ENCODE measurements around the gene ZNF678.

ZNF678 gene

GRCh38 chr1:227563324-227564201 is at the start of gene ZNF678:
ZNF678 (plus strand) TSS chr1:227563556; CDS start chr1:227650992, 87,436 bp downstream.
- Histone ChIP-seq H3K4me1 (peaks cover 0 to 21% (median 8%) of the 10 kb centered on the region in 4 donors), H3K27ac (peak within 1 kb of the TSS; percentile 75 to 79), H3K4me3 (peak within 1 kb of the TSS; percentile 69 to 73), H3K36me3 (no peaks in the 10 kb centered on the region), H3K27me3 (peaks cover 0 to 24% of the 10 kb centered on the region in 2 donors), H3K9me3 (no peaks in the 10 kb centered on the region)
- no peak for TF ChIP-seq CTCF (IDR thresholded peaks at IDR 0.05)
- intact Hi-C loops (cut with DNase I; ENCODE audit: low total_unique reads), result no loop called here
- DNase-seq, result peak; percentile 93 to 94

- H3K9me3 ChIP-seq, result peaks cover 6 to 13% (median 7%) of the 10 kb centered on the region in 3 donors
- H3K27me3 ChIP-seq, result no peaks in the 10 kb centered on the region
- H3K4me1 ChIP-seq, result no peaks in the 10 kb centered on the region
- DNase-seq, result no peak
- H3K4me3 ChIP-seq, result no peak overlapping the region
- no peak for TF ChIP-seq CTCF (IDR thresholded peaks at IDR 0.05)
- intact Hi-C loops (cut with DNase I; ENCODE audit: low total_unique reads), result no loop called here
- H3K27ac ChIP-seq, result no peak overlapping the region
- H3K36me3 ChIP-seq, result no peaks in the 10 kb centered on the region
Observed at GRCh38 chr1:227518876-227519275, 44.5 kb upstream of the ZNF678 start.

GRCh38 chr1:227521782-227522181 is 41.6 kb upstream of the ZNF678 start:
- H3K27me3 ChIP-seq, result no peaks in the 10 kb centered on the region
- TF ChIP-seq CTCF (IDR thresholded peaks at IDR 0.05), result no peak
- no peak overlapping the region for H3K27ac ChIP-seq
- no peaks in the 10 kb centered on the region for H3K4me1 ChIP-seq
- H3K36me3 ChIP-seq, result no peaks in the 10 kb centered on the region
- H3K4me3 ChIP-seq, result no peak overlapping the region
- peaks cover 7 to 35% (median 11%) of the 10 kb centered on the region in 3 donors for H3K9me3 ChIP-seq
- no peak for DNase-seq
- intact Hi-C loops (cut with DNase I; ENCODE audit: low total_unique reads), result no loop called here

GRCh38 chr1:227526524-227526923 is 36.8 kb upstream of the ZNF678 start:
- H3K36me3 ChIP-seq, result no peaks in the 10 kb centered on the region
- no peak overlapping the region for H3K4me3 ChIP-seq
- H3K4me1 ChIP-seq, result no peaks in the 10 kb centered on the region
- peaks cover 10 to 74% (median 40%) of the 10 kb centered on the region in 3 donors for H3K9me3 ChIP-seq
- intact Hi-C loops (cut with DNase I; ENCODE audit: low total_unique reads), result no loop called here
- DNase-seq, result no peak
- H3K27ac ChIP-seq, result no peak overlapping the region
- no peaks in the 10 kb centered on the region for H3K27me3 ChIP-seq
- no peak for TF ChIP-seq CTCF (IDR thresholded peaks at IDR 0.05)

- H3K4me3 ChIP-seq, result no peak overlapping the region
- no peaks in the 10 kb centered on the region for H3K27me3 ChIP-seq
- no peaks in the 10 kb centered on the region for H3K4me1 ChIP-seq
- TF ChIP-seq CTCF (IDR thresholded peaks at IDR 0.05), result no peak
- no peak for DNase-seq
- H3K27ac ChIP-seq, result no peak overlapping the region
- H3K9me3 ChIP-seq, result peaks cover 3 to 94% (median 41%) of the 10 kb centered on the region in 3 donors
- intact Hi-C loops (cut with DNase I; ENCODE audit: low total_unique reads), result no loop called here
- H3K36me3 ChIP-seq, result peaks cover 0 to 14% (median 13%) of the 10 kb centered on the region in 3 donors
Observed at GRCh38 chr1:227532019-227532619, 31.2 kb upstream of the ZNF678 start.

Data from tibial artery (tissue), 4 donors.